Panc1 (cell line): ENCODE measurements around the gene CDH12.

Experiments used
- POLR2AphosphoS5 ChIP-seq: IDR thresholded peaks from 2 replicates; pipeline ENCODE4 v1.6.1; 2012; ENCODE audit warnings: mild to moderate bottlenecking, low read depth, low read length, moderate library complexity
- TCF7L2 ChIP-seq: IDR thresholded peaks from 2 replicates; pipeline ENCODE4 v1.6.1; 2011; ENCODE audit warnings: mild to moderate bottlenecking, low read depth, low read length, inconsistent platforms
- TF ChIP-seq, protein P1 (sequence below): fragments of 450-650 bp; IDR thresholded peaks from 2 replicates; pipeline ENCODE4 v1.5.1; 2017; ENCODE audit warnings: mild to moderate bottlenecking

DNA sequence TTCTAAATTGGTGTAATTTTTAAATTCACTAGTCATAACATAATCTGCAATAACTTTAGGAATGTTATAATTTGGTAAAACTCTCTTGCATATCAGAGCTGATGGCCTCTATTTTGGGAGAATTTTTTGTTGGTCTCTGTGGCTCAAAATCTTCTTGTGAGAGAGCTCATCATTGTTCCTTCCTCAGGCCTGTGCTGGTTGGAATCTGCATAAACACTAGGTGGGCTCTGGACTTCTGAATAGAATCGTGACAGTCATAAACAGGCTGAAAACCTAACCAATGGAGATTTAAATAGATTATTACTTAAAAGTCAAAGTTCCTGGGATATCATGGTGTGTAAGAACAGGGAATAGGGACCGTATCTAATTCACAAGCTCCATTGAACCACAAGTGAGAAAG is 1129.6 kb downstream of the CDH12 start:
- TF ChIP-seq, protein P1, sequence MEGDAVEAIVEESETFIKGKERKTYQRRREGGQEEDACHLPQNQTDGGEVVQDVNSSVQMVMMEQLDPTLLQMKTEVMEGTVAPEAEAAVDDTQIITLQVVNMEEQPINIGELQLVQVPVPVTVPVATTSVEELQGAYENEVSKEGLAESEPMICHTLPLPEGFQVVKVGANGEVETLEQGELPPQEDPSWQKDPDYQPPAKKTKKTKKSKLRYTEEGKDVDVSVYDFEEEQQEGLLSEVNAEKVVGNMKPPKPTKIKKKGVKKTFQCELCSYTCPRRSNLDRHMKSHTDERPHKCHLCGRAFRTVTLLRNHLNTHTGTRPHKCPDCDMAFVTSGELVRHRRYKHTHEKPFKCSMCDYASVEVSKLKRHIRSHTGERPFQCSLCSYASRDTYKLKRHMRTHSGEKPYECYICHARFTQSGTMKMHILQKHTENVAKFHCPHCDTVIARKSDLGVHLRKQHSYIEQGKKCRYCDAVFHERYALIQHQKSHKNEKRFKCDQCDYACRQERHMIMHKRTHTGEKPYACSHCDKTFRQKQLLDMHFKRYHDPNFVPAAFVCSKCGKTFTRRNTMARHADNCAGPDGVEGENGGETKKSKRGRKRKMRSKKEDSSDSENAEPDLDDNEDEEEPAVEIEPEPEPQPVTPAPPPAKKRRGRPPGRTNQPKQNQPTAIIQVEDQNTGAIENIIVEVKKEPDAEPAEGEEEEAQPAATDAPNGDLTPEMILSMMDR, result no peak
- TF ChIP-seq TCF7L2 (no peak), POLR2AphosphoS5 (no peak)
